GM12801 (cell line): Measurements from ENCODE around the gene QRICH1.

Experiments used
- CTCF ChIP-seq: IDR thresholded peaks from one replicate; pipeline ENCODE4 v1.5.1; 2011; ENCODE audit warnings: control low read depth; ENCODE audit not compliant: insufficient read length; ENCODE audit errors: extremely low read depth

Gene QRICH1

DNA sequence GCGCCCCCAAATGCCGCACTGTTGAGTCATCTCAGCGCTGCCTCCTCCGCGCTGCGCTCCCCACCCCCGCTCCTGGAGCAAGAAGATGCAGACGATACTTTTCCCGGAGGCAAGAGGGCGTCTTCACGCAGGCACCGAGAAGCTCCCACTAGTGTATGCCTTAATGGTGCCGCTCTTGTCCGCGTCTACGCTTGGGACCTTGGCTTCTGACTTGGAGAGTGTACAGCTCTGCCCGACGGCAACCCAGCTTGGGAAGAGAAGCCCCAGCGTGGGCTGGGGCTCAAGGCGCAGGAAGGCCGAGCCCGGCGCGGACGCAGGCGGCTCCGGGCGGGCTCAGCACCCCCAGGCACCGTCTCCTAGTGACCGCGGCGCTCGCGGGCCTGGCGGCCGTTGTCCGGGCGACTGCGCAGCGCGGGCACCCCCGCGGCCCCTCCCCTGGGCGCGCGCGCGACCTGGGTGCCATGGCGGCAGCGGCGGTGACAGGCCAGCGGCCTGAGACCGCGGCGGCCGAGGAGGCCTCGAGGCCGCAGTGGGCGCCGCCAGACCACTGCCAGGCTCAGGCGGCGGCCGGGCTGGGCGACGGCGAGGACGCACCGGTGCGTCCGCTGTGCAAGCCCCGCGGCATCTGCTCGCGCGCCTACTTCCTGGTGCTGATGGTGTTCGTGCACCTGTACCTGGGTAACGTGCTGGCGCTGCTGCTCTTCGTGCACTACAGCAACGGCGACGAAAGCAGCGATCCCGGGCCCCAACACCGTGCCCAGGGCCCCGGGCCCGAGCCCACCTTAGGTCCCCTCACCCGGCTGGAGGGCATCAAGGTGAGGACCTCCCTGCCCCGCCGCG, 103.9 kb downstream of the QRICH1 start, which contains the start of gene P4HTM:
TSS of gene P4HTM (plus strand) at position 446 of the 840 bp plus-strand sequence. CDS start at position 462, 16 bp downstream.
- TF ChIP-seq CTCF: no peak

DNA sequence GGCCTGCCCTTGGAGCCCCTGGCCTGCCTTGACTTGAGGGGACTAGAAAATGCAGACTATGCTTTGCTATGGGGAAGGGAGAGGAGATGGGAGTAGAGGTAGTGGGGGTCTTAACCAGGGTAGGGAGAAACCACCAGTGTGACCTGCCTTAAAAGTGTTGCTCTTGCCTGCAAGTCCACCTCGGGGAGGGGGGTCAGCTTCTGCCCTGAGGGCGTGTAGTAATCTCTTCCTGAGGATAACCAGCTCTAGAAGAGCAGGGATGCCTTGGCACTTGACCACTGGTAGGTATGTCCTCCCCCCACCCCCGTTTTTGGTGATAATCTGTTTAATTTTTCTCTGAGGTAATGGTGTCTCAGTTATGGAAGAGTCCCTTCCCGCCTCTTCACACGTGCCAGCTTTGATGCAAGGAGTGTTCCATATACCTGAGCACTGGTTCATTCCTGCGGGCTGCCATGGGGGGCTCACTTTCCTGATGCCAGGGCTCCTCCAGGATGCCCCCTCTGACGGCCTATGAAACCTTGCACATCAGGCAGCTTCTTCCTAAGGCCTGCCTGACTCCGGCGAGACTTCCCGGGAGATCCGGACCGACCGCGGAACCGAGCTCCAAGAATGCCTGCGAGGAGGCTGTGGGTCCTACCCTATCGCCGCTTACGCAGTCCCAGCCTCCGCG, 104.6 kb downstream of the QRICH1 start:
- TF ChIP-seq CTCF: no peak

DNA sequence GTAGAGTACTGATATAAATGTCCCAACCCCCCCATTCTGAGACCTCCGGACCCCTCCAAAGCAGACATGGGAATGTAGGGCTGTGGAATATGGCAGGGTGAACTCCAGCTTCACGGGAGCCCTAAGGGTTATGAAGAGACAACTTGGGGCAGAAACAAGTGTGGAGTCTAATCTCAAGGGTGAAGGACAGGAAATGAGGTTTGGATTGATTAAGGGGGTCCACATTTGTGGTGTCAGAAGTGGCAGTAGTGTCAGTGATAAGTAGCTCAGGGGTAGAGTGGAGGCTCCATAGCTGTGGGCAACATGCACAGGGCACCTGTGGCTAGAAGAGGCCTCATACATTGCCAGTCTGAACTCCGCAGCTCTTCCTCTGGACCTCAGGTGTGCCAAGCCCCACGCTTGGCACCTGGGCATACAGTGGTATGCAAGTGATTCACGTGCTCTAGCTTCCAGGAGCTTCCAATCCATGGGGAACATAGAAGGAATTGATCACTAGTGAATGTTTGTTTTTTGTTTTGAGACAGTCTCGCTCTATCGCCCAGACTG, 108.0 kb downstream of the QRICH1 start:
- TF ChIP-seq CTCF: no peak

GRCh38 chr3:48984663-48985062, 109.2 kb downstream of the QRICH1 start:
- TF ChIP-seq CTCF: no peak

GRCh38 chr3:48983096-48983495, 110.8 kb downstream of the QRICH1 start:
- no peak for TF ChIP-seq CTCF

DNA sequence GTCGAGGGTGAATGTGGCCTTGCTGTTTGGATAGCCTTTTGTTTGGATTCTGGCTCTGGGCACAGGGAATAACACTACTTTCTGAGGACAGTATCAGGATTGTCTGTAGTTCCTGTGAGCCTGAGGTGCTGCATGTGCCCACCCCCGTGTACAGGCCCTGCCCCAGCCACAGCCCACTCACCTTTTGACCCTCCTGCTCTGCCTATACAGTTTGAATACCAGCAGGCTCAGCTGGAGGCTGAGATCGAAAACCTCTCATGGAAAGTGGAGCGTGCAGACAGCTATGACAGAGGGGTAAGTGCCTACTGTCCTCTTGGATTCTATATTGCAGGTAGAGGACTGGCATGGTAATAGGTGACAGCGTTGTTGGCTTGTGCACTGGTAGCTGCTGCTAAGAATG, 111.2 kb downstream of the QRICH1 start:
- TF ChIP-seq CTCF: no peak

DNA sequence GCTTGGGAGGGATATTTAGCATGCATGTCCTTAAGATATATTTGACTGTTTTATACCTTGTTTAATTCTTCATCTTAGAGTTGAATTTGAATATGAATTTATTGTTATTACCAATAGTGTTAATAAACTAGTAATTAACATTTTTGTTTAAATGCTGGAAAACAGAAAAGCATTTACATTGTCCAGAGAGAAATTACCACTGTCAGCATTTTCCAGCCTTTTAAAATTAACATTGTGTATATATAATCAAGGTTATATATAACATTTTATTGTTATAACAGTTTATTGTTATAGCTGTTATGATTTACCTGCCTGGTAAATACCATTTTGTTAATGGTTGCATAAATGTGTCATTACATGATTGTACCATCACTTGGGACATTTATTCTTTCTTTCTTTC, 111.9 kb downstream of the QRICH1 start:
- TF ChIP-seq CTCF: no peak
